HG02870 (cell line): Measurements from ENCODE around the gene TMC4.

Experiments
- ATAC-seq: cut with Tn5 transposase; IDR thresholded peaks from one replicate; pipeline ENCODE4 v1.9.1; 2021; ENCODE audit warnings: mild to moderate bottlenecking, moderate library complexity; ENCODE audit not compliant: unreplicated experiment

TMC4 gene

GRCh38 chr19:54136086-54136863 is 36.7 kb downstream of the TMC4 start:
- no peak for ATAC-seq

- no peak for ATAC-seq
Observed at GRCh38 chr19:54133957-54134590, 38.9 kb downstream of the TMC4 start.

- ATAC-seq: no peak
Observed at GRCh38 chr19:54133312-54133956, 39.5 kb downstream of the TMC4 start.

GRCh38 chr19:54129617-54129996 is 43.4 kb downstream of the TMC4 start:
- no peak for ATAC-seq

GRCh38 chr19:54128796-54129616 is 44.0 kb downstream of the TMC4 start:
- no peak for ATAC-seq

- ATAC-seq: no peak
Observed at GRCh38 chr19:54128441-54128725, 44.6 kb downstream of the TMC4 start.

- ATAC-seq: no peak
Observed at GRCh38 chr19:54127688-54128440, 45.1 kb downstream of the TMC4 start.

- no peak for ATAC-seq
Observed at GRCh38 chr19:54125713-54126112, 47.2 kb downstream of the TMC4 start.

GRCh38 chr19:54124393-54124792 is 48.6 kb downstream of the TMC4 start:
- no peak for ATAC-seq

- no peak for ATAC-seq
Observed at GRCh38 chr19:54123682-54124081, 49.3 kb downstream of the TMC4 start.

- no peak for ATAC-seq
Observed at GRCh38 chr19:54121259-54121658, 51.7 kb downstream of the TMC4 start.

GRCh38 chr19:54115109-54116063 is 57.6 kb downstream of the TMC4 start, which contains the start of the genes PRPF31 and TFPT:
Gene PRPF31 (plus strand): TSS chr19:54115754. CDS start chr19:54118279, 2,525 bp downstream.
Gene TFPT (minus strand): TSS chr19:54115657. CDS start chr19:54115269, 388 bp downstream.
- peak; percentile 70 for ATAC-seq

- no peak for ATAC-seq
Observed at GRCh38 chr19:54114340-54115108, 58.4 kb downstream of the TMC4 start.
